Neural progenitor cell (in vitro differentiated cells): Measurements from ENCODE around the gene GDF9. TPM values are rescaled to one million over a fixed set of nuclear protein-coding genes. Genes with fewer than 3 reads are reported as not detected.

Experiments
- DNase-seq: peaks from one replicate; pipeline ENCODE4 v3.0.0-alpha.2; 2016; ENCODE audit warnings: low spot score
- H2AFZ ChIP-seq: fragments of 200-600 bp; sonication (generic); replicated peaks from 2 replicates; pipeline ENCODE4 v1.6.1; 2016; ENCODE audit warnings: antibody characterized with exemption
- H3F3A ChIP-seq: fragments of 200-600 bp; sonication (generic); 2 replicates; pipeline ENCODE4 v1.6.1; 2016; ENCODE audit warnings: antibody characterized with exemption, low read depth
- H3K27ac ChIP-seq: fragments of 200-600 bp; sonication (generic); 2 replicates; pipeline ENCODE4 v1.5.1; 2016; ENCODE audit warnings: mild to moderate bottlenecking
- H3K27me3 ChIP-seq: fragments of 200-600 bp; sonication (generic); 2 replicates; pipeline ENCODE4 v1.6.1; 2016; ENCODE audit warnings: mild to moderate bottlenecking, moderate library complexity
- H3K36me3 ChIP-seq: fragments of 200-600 bp; sonication (generic); 2 replicates; pipeline ENCODE4 v1.5.1; 2016
- H3K4me1 ChIP-seq: fragments of 200-600 bp; sonication (generic); 2 replicates; pipeline ENCODE4 v1.6.1; 2016; ENCODE audit warnings: mixed run types
- H3K4me2 ChIP-seq: fragments of 200-600 bp; sonication (generic); 2 replicates; pipeline ENCODE4 v1.6.1; 2016
- H3K4me3 ChIP-seq: fragments of 200-600 bp; sonication (generic); 2 replicates; pipeline ENCODE4 v1.5.1; 2016
- H3K79me2 ChIP-seq: fragments of 200-600 bp; sonication (generic); 2 replicates; pipeline ENCODE4 v1.6.1; 2016; ENCODE audit warnings: low read depth
- H3K9ac ChIP-seq: fragments of 200-600 bp; sonication (generic); 2 replicates; pipeline ENCODE4 v1.6.1; 2016
- H3K9me3 ChIP-seq: fragments of 200-600 bp; sonication (generic); 2 replicates; pipeline ENCODE4 v1.5.1; 2016; ENCODE audit warnings: low read depth
- H4K20me1 ChIP-seq: fragments of 200-600 bp; sonication (generic); 2 replicates; pipeline ENCODE4 v1.6.1; 2016; ENCODE audit warnings: low read depth
- H3K27ac Mint-ChIP-seq: 3 replicates; pipeline ENCODE4 v1.8.0; 2021; ENCODE audit warnings: mixed read lengths
- H3K27me3 Mint-ChIP-seq: 2 replicates; pipeline ENCODE4 v1.8.0; 2022; ENCODE audit warnings: low read depth, mild to moderate bottlenecking, inconsistent platforms, moderate library complexity, mixed read lengths; ENCODE audit not compliant: insufficient read depth
- H3K36me3 Mint-ChIP-seq: 3 replicates; pipeline ENCODE4 v1.8.0; 2021; ENCODE audit warnings: mixed read lengths
- H3K4me1 Mint-ChIP-seq: 3 replicates; pipeline ENCODE4 v1.8.0; 2021; ENCODE audit warnings: mixed read lengths
- H3K4me3 Mint-ChIP-seq: 3 replicates; pipeline ENCODE4 v1.8.0; 2021; ENCODE audit warnings: mild to moderate bottlenecking, moderate library complexity, mixed read lengths
- H3K9me3 Mint-ChIP-seq: 3 replicates; pipeline ENCODE4 v1.8.0; 2020; ENCODE audit warnings: mixed read lengths
- CTCF ChIP-seq: fragments of 200-600 bp; sonication (generic); IDR thresholded peaks from 2 replicates; pipeline ENCODE4 v1.5.1; 2017; ENCODE audit warnings: antibody characterized with exemption, mild to moderate bottlenecking
- EZH2 ChIP-seq: fragments of 200-600 bp; sonication (generic); IDR thresholded peaks from 2 replicates; pipeline ENCODE4 v1.6.1; 2017; ENCODE audit warnings: antibody characterized with exemption, mild to moderate bottlenecking, moderate library complexity
- EZH2phosphoT487 ChIP-seq: fragments of 200-600 bp; sonication (generic); IDR thresholded peaks from 2 replicates; pipeline ENCODE4 v1.6.1; 2017; ENCODE audit warnings: antibody characterized with exemption
- total RNA-seq: library from RNA; depleted of rRNA; stranded (reverse); fragments of >200 nt; gene quantifications from 2 replicates; pipeline ENCODE4 v1.2.3, GENCODE V29; 2015; ENCODE audit warnings: low replicate concordance

Gene GDF9
- total RNA-seq, 1 donor from 2014 or later: 0.82 TPM

- Histone ChIP-seq H3K4me3 (no peak overlapping the region), H3K9ac (no peak overlapping the region), H3K27me3 (no peaks in the 10 kb centered on the region), H3K4me1 (no peaks in the 10 kb centered on the region), H2AFZ (no peak overlapping the region), H4K20me1 (peaks cover 8% of the 10 kb centered on the region), H3K79me2 (no peaks in the 10 kb centered on the region), H3K36me3 (peaks cover 15% of the 10 kb centered on the region), H3K27ac (no peak overlapping the region), H3F3A (peaks cover 26% of the 10 kb centered on the region), H3K4me2 (no peak overlapping the region), H3K9me3 (no peaks in the 10 kb centered on the region)
- TF ChIP-seq CTCF (no peak), EZH2 (no peak), EZH2phosphoT487 (no peak)
- no peaks in the 10 kb centered on the region for H3K9me3 Mint-ChIP-seq
- H3K4me3 Mint-ChIP-seq: no peak overlapping the region
- DNase-seq: no peak
- no peaks in the 10 kb centered on the region for H3K4me1 Mint-ChIP-seq
- peaks cover 9% of the 10 kb centered on the region for H3K36me3 Mint-ChIP-seq
- no peaks in the 10 kb centered on the region for H3K27me3 Mint-ChIP-seq
- no peak overlapping the region for H3K27ac Mint-ChIP-seq
Observed at GRCh38 chr5:132876020-132876759, 9.9 kb upstream of the GDF9 start.

GRCh38 chr5:132873930-132874271 lies 7.6 kb upstream of the GDF9 start:
- Histone ChIP-seq H3K9me3 (no peaks in the 10 kb centered on the region), H3K36me3 (no peaks in the 10 kb centered on the region), H3K4me3 (no peak overlapping the region), H2AFZ (no peak overlapping the region), H3K4me1 (no peaks in the 10 kb centered on the region), H4K20me1 (peaks cover 8% of the 10 kb centered on the region), H3K9ac (no peak overlapping the region), H3K27me3 (no peaks in the 10 kb centered on the region), H3K27ac (no peak overlapping the region), H3F3A (peaks cover 28% of the 10 kb centered on the region), H3K4me2 (no peak overlapping the region), H3K79me2 (no peaks in the 10 kb centered on the region)
- Mint-ChIP-seq H3K27ac (no peak overlapping the region), H3K9me3 (no peaks in the 10 kb centered on the region), H3K4me1 (no peaks in the 10 kb centered on the region), H3K36me3 (peaks cover 11% of the 10 kb centered on the region), H3K27me3 (no peaks in the 10 kb centered on the region), H3K4me3 (no peak overlapping the region)
- TF ChIP-seq EZH2 (no peak), CTCF (no peak), EZH2phosphoT487 (no peak)
- no peak for DNase-seq

- no peak within 1 kb of the TSS for H3K4me3 Mint-ChIP-seq
- no peak for DNase-seq
- Histone ChIP-seq H4K20me1 (peaks cover 6% of the 10 kb centered on the region), H3K4me1 (no peaks in the 10 kb centered on the region), H2AFZ (no peak within 1 kb of the TSS), H3K27ac (no peak within 1 kb of the TSS), H3K36me3 (no peaks in the 10 kb centered on the region), H3K9me3 (no peaks in the 10 kb centered on the region), H3K79me2 (no peaks in the 10 kb centered on the region), H3K27me3 (no peaks in the 10 kb centered on the region), H3F3A (peaks cover 28% of the 10 kb centered on the region), H3K4me2 (no peak within 1 kb of the TSS), H3K4me3 (no peak within 1 kb of the TSS), H3K9ac (no peak within 1 kb of the TSS)
- H3K4me1 Mint-ChIP-seq: peaks cover 2% of the 10 kb centered on the region
- H3K27me3 Mint-ChIP-seq: no peaks in the 10 kb centered on the region
- H3K9me3 Mint-ChIP-seq: no peaks in the 10 kb centered on the region
- H3K27ac Mint-ChIP-seq: no peak within 1 kb of the TSS
- TF ChIP-seq EZH2phosphoT487 (no peak), CTCF (no peak), EZH2 (no peak)
- H3K36me3 Mint-ChIP-seq: peaks cover 13% of the 10 kb centered on the region
Observed at GRCh38 chr5:132873119-132873929, 7.1 kb upstream of the GDF9 start, which contains the start of gene LEAP2. TSS of gene LEAP2 (plus strand) at chr5:132873668. CDS start at chr5:132873695, 27 bp downstream.
